ENCODE data around the gene ZNF385C. TPM values are rescaled to one million over a fixed set of nuclear protein-coding genes. Genes with fewer than 3 reads are reported as not detected.

ZNF385C gene
- total RNA-seq, 1 experiment from 2014 or later = 4.0 TPM

- Mint-ChIP-seq H3K4me1 (ENCODE audit: low read depth, unreplicated experiment) (no peaks in the 10 kb centered on the region), H3K9me3 (ENCODE audit: low read depth, unreplicated experiment) (no peaks in the 10 kb centered on the region), H3K27ac (ENCODE audit: unreplicated experiment) (no peak overlapping the region), H3K36me3 (ENCODE audit: insufficient read depth, unreplicated experiment) (no peaks in the 10 kb centered on the region), H3K27me3 (ENCODE audit: unreplicated experiment) (peaks cover 67% of the 10 kb centered on the region), H3K4me3 (ENCODE audit: low read depth, unreplicated experiment) (no peak overlapping the region)
- intact Hi-C loops (cut with micrococcal nuclease; ENCODE audit: unreplicated experiment) = loop anchor here (1.0 to 5.0 kb wide), 2 partner anchors 34 to 50 kb away; no protein-coding TSS in a partner anchor
- TF ChIP-seq CTCF (IDR thresholded peaks at IDR 0.05; ENCODE audit: unreplicated experiment) = peak; percentile 99
- no TSS peak for BruUV-seq (replicated peaks)
- DNase-seq = peak; percentile 85
- CTCF ChIA-PET = interaction anchor here (0.6 to 1.6 kb wide), 5 partner anchors 11 to 102 kb away, joined by 3 to 10 read pairs (median 3); partner anchors contain the start of gene ZNF385C
Measured at GRCh38 chr17:42067371-42068091, 30.7 kb downstream of the ZNF385C start.

- intact Hi-C loops (cut with micrococcal nuclease; ENCODE audit: unreplicated experiment) = loop anchor here (5.0 kb wide), 1 partner anchor 52 kb away; no protein-coding TSS in a partner anchor
- H3K36me3 Mint-ChIP-seq (ENCODE audit: insufficient read depth, unreplicated experiment) = no peaks in the 10 kb centered on the region
- BruUV-seq (replicated peaks) = no TSS peak
- CTCF ChIA-PET = interaction anchor here (0.6 to 1.8 kb wide), 7 partner anchors 9 to 647 kb away, joined by 3 to 8 read pairs (median 6); partner anchors contain the start of gene DHX58
- DNase-seq = no peak
- H3K9me3 Mint-ChIP-seq (ENCODE audit: low read depth, unreplicated experiment) = no peaks in the 10 kb centered on the region
- peaks cover 62% of the 10 kb centered on the region for H3K27me3 Mint-ChIP-seq (ENCODE audit: unreplicated experiment)
- no peaks in the 10 kb centered on the region for H3K4me1 Mint-ChIP-seq (ENCODE audit: low read depth, unreplicated experiment)
- no peak for TF ChIP-seq CTCF (IDR thresholded peaks at IDR 0.05; ENCODE audit: unreplicated experiment)
- H3K4me3 Mint-ChIP-seq (ENCODE audit: low read depth, unreplicated experiment) = no peak overlapping the region
- no peak overlapping the region for H3K27ac Mint-ChIP-seq (ENCODE audit: unreplicated experiment)
Measured at GRCh38 chr17:42065201-42065600, 33.1 kb downstream of the ZNF385C start.

GRCh38 chr17:42062681-42063080 lies 35.6 kb downstream of the ZNF385C start:
- intact Hi-C loops (cut with micrococcal nuclease; ENCODE audit: unreplicated experiment) = no loop called here
- no peak for TF ChIP-seq CTCF (IDR thresholded peaks at IDR 0.05; ENCODE audit: unreplicated experiment)
- Mint-ChIP-seq H3K36me3 (ENCODE audit: insufficient read depth, unreplicated experiment) (no peaks in the 10 kb centered on the region), H3K4me1 (ENCODE audit: low read depth, unreplicated experiment) (no peaks in the 10 kb centered on the region), H3K27me3 (ENCODE audit: unreplicated experiment) (peaks cover 49% of the 10 kb centered on the region), H3K4me3 (ENCODE audit: low read depth, unreplicated experiment) (no peak overlapping the region), H3K27ac (ENCODE audit: unreplicated experiment) (no peak overlapping the region), H3K9me3 (ENCODE audit: low read depth, unreplicated experiment) (no peaks in the 10 kb centered on the region)
- CTCF ChIA-PET = no interaction called here
- DNase-seq = no peak
- BruUV-seq (replicated peaks) = no TSS peak

- Mint-ChIP-seq H3K4me1 (ENCODE audit: low read depth, unreplicated experiment) (no peaks in the 10 kb centered on the region), H3K9me3 (ENCODE audit: low read depth, unreplicated experiment) (no peaks in the 10 kb centered on the region)
- no peak for DNase-seq
Measured at GRCh38 chr17:42061646-42062487, 36.4 kb downstream of the ZNF385C start.

More at GRCh38 chr17:42061646-42062487, 36.4 kb downstream of the ZNF385C start:
- H3K4me3 Mint-ChIP-seq (ENCODE audit: low read depth, unreplicated experiment) = no peak overlapping the region
- no peaks in the 10 kb centered on the region for H3K36me3 Mint-ChIP-seq (ENCODE audit: insufficient read depth, unreplicated experiment)
- BruUV-seq (replicated peaks) = no TSS peak
- TF ChIP-seq CTCF (IDR thresholded peaks at IDR 0.05; ENCODE audit: unreplicated experiment) = no peak
- no peak overlapping the region for H3K27ac Mint-ChIP-seq (ENCODE audit: unreplicated experiment)
- H3K27me3 Mint-ChIP-seq (ENCODE audit: unreplicated experiment) = peaks cover 56% of the 10 kb centered on the region
- CTCF ChIA-PET = interaction anchor here (1.3 kb wide), 1 partner anchor 37 kb away, joined by 3 read pairs; no protein-coding TSS in a partner anchor
- intact Hi-C loops (cut with micrococcal nuclease; ENCODE audit: unreplicated experiment) = no loop called here
